K562 (cell line): ENCODE data around the gene SAMD14. TPM values are rescaled to one million over a fixed set of nuclear protein-coding genes. Genes with fewer than 3 reads are reported as not detected.
A peak's percentile ranks its signal among the peaks of the same experiment; 100 is the strongest.

Experiments used
- DMBX1 ChIP-seq: fragments of 250-450 bp; sonication (Bioruptor Pico); IDR thresholded peaks from 2 replicates; pipeline ENCODE4 v1.8.0; 2022; ENCODE audit warnings: inconsistent platforms, mild to moderate bottlenecking, moderate library complexity, borderline replicate concordance
- DPF2 ChIP-seq: fragments of 450-650 bp; IDR thresholded peaks from 2 replicates; pipeline ENCODE4 v1.6.1; 2016
- ETS1 ChIP-seq: conservative IDR thresholded peaks from 2 replicates; pipeline ENCODE4 v1.6.1; 2011; ENCODE audit warnings: low read depth, mild to moderate bottlenecking, low read length; ENCODE audit not compliant: control insufficient read depth
- KLF13 ChIP-seq: fragments of 450-650 bp; IDR thresholded peaks from 2 replicates; pipeline ENCODE4 v1.6.1; 2016; ENCODE audit warnings: missing genetic modification characterization, low read depth, mild to moderate bottlenecking, missing compliant biosample characterization, moderate library complexity, borderline replicate concordance
- MAX ChIP-seq: sonication (generic); formaldehyde crosslinking; IDR thresholded peaks from 2 replicates; pipeline ENCODE4 v1.9.0; 2022; ENCODE audit warnings: mild to moderate bottlenecking, missing genetic modification reagents
- MYC ChIP-seq, 2 experiments: fragments of 250-450 bp in 1 of 2; sonication (Bioruptor Pico) in 1 of 2; IDR thresholded peaks; 2 replicates each; pipeline versions ENCODE4 v1.5.1 to v1.6.1; 2012 to 2021; ENCODE audit warnings: low read depth in 2 of 2, borderline replicate concordance in 1 of 2, improper control_type of control experiment in 1 of 2, low read length in 1 of 2, mild to moderate bottlenecking in 1 of 2, moderate library complexity in 1 of 2
- MYNN ChIP-seq, 2 experiments: sonication (generic); formaldehyde crosslinking in 1 of 2; IDR thresholded peaks; 2 replicates each; pipeline versions ENCODE4 v1.5.0 to v1.6.1; 2016 to 2020; ENCODE audit warnings: antibody characterized with exemption in 1 of 2, missing genetic modification reagents in 1 of 2
- NBN ChIP-seq: fragments of 450-650 bp; IDR thresholded peaks from 2 replicates; pipeline ENCODE4 v1.6.1; 2016; ENCODE audit warnings: low read depth, mild to moderate bottlenecking
- NCOR1 ChIP-seq: fragments of 450-650 bp; IDR thresholded peaks from 2 replicates; pipeline ENCODE4 v1.6.1; 2016; ENCODE audit warnings: mild to moderate bottlenecking, moderate library complexity
- PHF8 ChIP-seq: fragments of 200-600 bp; sonication (generic); IDR thresholded peaks from 2 replicates; pipeline ENCODE4 v1.6.1; 2012; ENCODE audit warnings: mixed run types, mild to moderate bottlenecking, inconsistent platforms, low read length, moderate library complexity, borderline replicate concordance
- POLR2A ChIP-seq: fragments of 450-650 bp; conservative IDR thresholded peaks from 2 replicates; pipeline ENCODE4 v1.6.1; 2016
- RBBP5 ChIP-seq: fragments of 200-600 bp; sonication (generic); IDR thresholded peaks from 2 replicates; pipeline ENCODE4 v1.6.1; 2012; ENCODE audit warnings: borderline replicate concordance, mild to moderate bottlenecking, low read length, control low read depth, inconsistent platforms; ENCODE audit not compliant: insufficient read depth, poor library complexity, severe bottlenecking
- SMARCE1 ChIP-seq: fragments of 450-650 bp; IDR thresholded peaks from 2 replicates; pipeline ENCODE4 v1.7.1; 2016; ENCODE audit warnings: mild to moderate bottlenecking
- STAG1 ChIP-seq: sonication (generic); formaldehyde crosslinking; IDR thresholded peaks from 2 replicates; pipeline ENCODE4 v1.5.0; 2020; ENCODE audit warnings: missing genetic modification reagents, borderline replicate concordance
- VEZF1 ChIP-seq: fragments of 200-800 bp; sonication (Bioruptor generic); IDR thresholded peaks from 2 replicates; pipeline ENCODE4 v1.6.1; 2017; ENCODE audit warnings: missing genetic modification characterization, missing compliant biosample characterization
- ZNF239 ChIP-seq: fragments of 250-450 bp; sonication (Bioruptor Pico); IDR thresholded peaks from 2 replicates; pipeline ENCODE4 v1.4.0; 2020; ENCODE audit warnings: mild to moderate bottlenecking
- polyA plus RNA-seq, 8 experiments: library from polyadenylated mRNA; depleted of rRNA in 4 of 8; stranded (reverse) in 5 of 8; unstranded in 3 of 8; fragments of >200 nt; fragmentation: Nextera tagmentation in 2 of 8; fragmentation: Illumina TruSeq in 1 of 8; extraction: Ambion mirVana in 2 of 8; extraction: Trizol in 1 of 8; gene quantifications; 2 replicates each; pipeline versions ENCODE4 v1.2.1 to v1.2.3, GENCODE V29; 2011 to 2014; ENCODE audit warnings: inconsistent platforms in 1 of 8, missing spikeins in 1 of 8
- total RNA-seq, 7 experiments: library from RNA; depleted of rRNA in 6 of 7; stranded (reverse); fragments of >200 nt in 6 of 7; fragmentation: Illumina TruSeq in 2 of 7; extraction: Trizol in 2 of 7; gene quantifications; 2 replicates each; pipeline versions ENCODE4 v1.2.1 to v1.2.3, GENCODE V29; 2011 to 2021; ENCODE audit warnings: low replicate concordance in 1 of 7
- TF ChIP-seq, protein P1 (sequence below): fragments of 450-650 bp; IDR thresholded peaks from 2 replicates; pipeline ENCODE4 v1.6.1; 2017; ENCODE audit warnings: antibody characterized with exemption

Gene SAMD14
- total and polyA plus RNA-seq, 9 of the 15 experiments (the other 6 are each of a cell fraction or from before 2014, with no cell fraction given), result 0.04 to 0.07 TPM; not detected in 7

DNA sequence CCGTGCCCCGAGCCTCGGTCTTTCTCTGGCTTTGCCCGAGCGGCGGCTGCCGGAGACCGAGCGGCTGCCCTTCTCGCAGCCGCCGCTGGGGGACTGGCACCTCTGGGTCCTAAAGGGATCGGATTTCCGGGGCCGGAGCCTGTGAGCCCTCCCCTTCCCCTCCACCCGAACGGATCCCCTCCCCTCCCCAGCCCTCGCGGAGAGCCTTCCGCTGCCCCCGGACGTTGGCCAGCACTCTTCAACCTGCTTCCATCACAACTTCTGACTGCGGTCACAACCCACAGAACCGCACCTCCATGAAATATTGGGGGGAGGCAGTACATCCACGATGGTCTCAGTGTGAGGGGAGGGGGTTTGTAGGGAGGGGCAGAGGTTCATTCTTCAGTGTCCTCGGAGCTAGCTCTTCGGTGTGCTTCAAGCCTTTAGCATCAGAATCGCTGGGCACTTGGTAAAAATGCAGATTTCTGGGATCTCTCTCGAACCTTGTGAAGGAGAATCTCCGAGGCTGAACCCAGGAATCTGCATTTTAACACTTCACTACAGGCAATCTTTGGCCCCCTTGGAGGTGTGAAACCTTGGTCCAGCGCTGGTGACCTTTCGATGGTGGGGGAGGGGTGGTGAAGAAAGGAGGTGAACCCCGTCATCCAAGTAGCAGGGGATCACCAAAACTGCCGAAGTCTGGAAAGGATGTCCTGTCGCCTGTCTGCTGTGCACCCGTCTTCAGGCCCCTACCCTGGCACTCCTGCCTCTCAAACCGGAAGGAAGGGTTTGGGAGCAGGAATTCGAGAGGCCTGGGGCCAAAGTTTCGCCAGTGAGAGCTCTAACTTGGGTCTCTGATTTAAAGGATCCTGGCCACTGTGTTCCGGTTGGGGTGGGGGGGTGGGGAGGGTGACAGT, 21.3 kb upstream of the SAMD14 start (continued):
- TF ChIP-seq VEZF1 (peak; percentile 90), ZNF239 (CRISPR knock-in tag) (no peak), DPF2 (peak; percentile 18; the same call in 1 of the 2 replicates), MAX (CRISPR knock-in tag) (no peak), KLF13 (tag) (no peak), PHF8 (peak; percentile 37; the same call in 1 of the 2 replicates), NCOR1 (0 out of 2 replicates have a peak, but pooled peaks have one; percentile 22), STAG1 (CRISPR knock-in tag) (no peak), MYNN (IDR thresholded peaks at IDR 0.05) (peak; percentile 37; the same call in 1 of the 2 replicates), MYNN (CRISPR knock-in tag; IDR thresholded peaks at IDR 0.05) (no peak), NBN (0 out of 2 replicates have a peak, but pooled peaks have one; percentile 54), SMARCE1 (0 out of 2 replicates have a peak, but pooled peaks have one; percentile 22), ETS1 (peak; percentile 89; the same call in 1 of the 2 replicates), MYC (IDR thresholded peaks at IDR 0.05; ENCODE audit: low read depth, low read length) (no peak), MYC (CRISPR knock-in tag; IDR thresholded peaks at IDR 0.05; ENCODE audit: borderline replicate concordance, low read depth) (peak; percentile 27; the same call in 1 of the 2 replicates), POLR2A (peak; percentile 58), DMBX1 (no peak), RBBP5 (peak; percentile 11)
- TF ChIP-seq, protein P1, sequence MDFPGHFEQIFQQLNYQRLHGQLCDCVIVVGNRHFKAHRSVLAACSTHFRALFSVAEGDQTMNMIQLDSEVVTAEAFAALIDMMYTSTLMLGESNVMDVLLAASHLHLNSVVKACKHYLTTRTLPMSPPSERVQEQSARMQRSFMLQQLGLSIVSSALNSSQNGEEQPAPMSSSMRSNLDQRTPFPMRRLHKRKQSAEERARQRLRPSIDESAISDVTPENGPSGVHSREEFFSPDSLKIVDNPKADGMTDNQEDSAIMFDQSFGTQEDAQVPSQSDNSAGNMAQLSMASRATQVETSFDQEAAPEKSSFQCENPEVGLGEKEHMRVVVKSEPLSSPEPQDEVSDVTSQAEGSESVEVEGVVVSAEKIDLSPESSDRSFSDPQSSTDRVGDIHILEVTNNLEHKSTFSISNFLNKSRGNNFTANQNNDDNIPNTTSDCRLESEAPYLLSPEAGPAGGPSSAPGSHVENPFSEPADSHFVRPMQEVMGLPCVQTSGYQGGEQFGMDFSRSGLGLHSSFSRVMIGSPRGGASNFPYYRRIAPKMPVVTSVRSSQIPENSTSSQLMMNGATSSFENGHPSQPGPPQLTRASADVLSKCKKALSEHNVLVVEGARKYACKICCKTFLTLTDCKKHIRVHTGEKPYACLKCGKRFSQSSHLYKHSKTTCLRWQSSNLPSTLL, result peak; percentile 62; the same call in 1 of the 2 replicates
